HepG2 (cell line): ENCODE results near the gene CYP4F8. TPM values are rescaled to one million over a fixed set of nuclear protein-coding genes. Genes with fewer than 3 reads are reported as not detected.

Experiments used
- ATAC-seq: fragments of 200-7000 bp; cut with Tn5 transposase; 3 replicates; pipeline ENCODE4 v1.9.1; 2020; ENCODE audit warnings: mild to moderate bottlenecking, moderate library complexity
- BruUV-seq: library from RNA; stranded (reverse); fragments of 400-500 nt; replicated peaks from 2 replicates; lab custom pipeline; 2021; lab: Mats Ljungman, UMichigan
- CTCF ChIA-PET: fragments of 300-600 bp; formaldehyde crosslinking; extraction: SDS; loops from one replicate; lab custom pipeline; 2021; ENCODE audit warnings: low total read pairs, inconsistent platforms, low intra/inter-chr PET ratio; lab: Yijun Ruan, JAX
- POLR2A ChIA-PET: fragments of 350-600 bp; sonication (Branson Sonifier 250); formaldehyde crosslinking; loops from one replicate; lab custom pipeline; 2020; ENCODE audit warnings: antibody characterized with exemption, inconsistent platforms; lab: Yijun Ruan, JAX
- DNase-seq: peaks from one replicate; pipeline ENCODE4 v3.0.0-alpha.2; 2015; ENCODE audit warnings: low spot score
- FAIRE-seq: peaks from 3 replicates; lab custom pipeline; 2011; peaks lifted over from hg19 to GRCh38; lab: Jason Lieb, UNC
- H2AFZ ChIP-seq: one replicate; pipeline ENCODE4 v1.6.1; 2011; ENCODE audit warnings: low read length, inconsistent platforms
- H3K27ac ChIP-seq: fragments of 300-600 bp; 3 replicates; pipeline ENCODE4 v1.8.0; 2011; ENCODE audit warnings: mixed run types, mild to moderate bottlenecking, mixed read lengths, low read length, inconsistent platforms; ENCODE audit not compliant: insufficient read depth; ENCODE audit errors: extremely low read length
- H3K27me3 ChIP-seq, 2 experiments: fragments of 200-600 bp in 1 of 2; 2 replicates in 1 of 2; 3 replicates in 1 of 2; pipeline versions ENCODE4 v1.6.0 to v1.8.0; 2011; ENCODE audit warnings: low read length in 2 of 2, mild to moderate bottlenecking in 2 of 2, moderate library complexity in 2 of 2, inconsistent platforms in 1 of 2; ENCODE audit not compliant: insufficient read depth in 2 of 2, control insufficient read depth in 1 of 2
- H3K36me3 ChIP-seq, 2 experiments: fragments of 200-600 bp in 1 of 2; replicated peaks in 1 of 2; 2 replicates in 1 of 2; 3 replicates in 1 of 2; pipeline versions ENCODE4 v1.5.1 to v1.8.0; 2011; ENCODE audit warnings: low read length in 2 of 2, inconsistent platforms in 1 of 2; ENCODE audit not compliant: insufficient read depth in 2 of 2, control insufficient read depth in 1 of 2
- H3K4me1 ChIP-seq: 2 replicates; pipeline ENCODE4 v1.5.1; 2012; ENCODE audit warnings: low read length, inconsistent platforms; ENCODE audit not compliant: insufficient read depth
- H3K4me2 ChIP-seq: 2 replicates; pipeline ENCODE4 v1.6.0; 2011; ENCODE audit warnings: low read depth, low read length, inconsistent platforms
- H3K4me3 ChIP-seq, 3 experiments: fragments of 200-600 bp in 1 of 3; sonication (generic), shearing (Covaris generic) in 1 of 3; replicated peaks in 1 of 3; 2 replicates each; pipeline ENCODE4 v1.5.1; 2011 to 2016; ENCODE audit warnings: low read length in 3 of 3, inconsistent platforms in 2 of 3, low read depth in 2 of 3, mild to moderate bottlenecking in 2 of 3, control low read depth in 1 of 3, mixed read lengths in 1 of 3; ENCODE audit not compliant: insufficient read depth in 1 of 3
- H3K79me2 ChIP-seq: one replicate; pipeline ENCODE4 v1.6.1; 2011; ENCODE audit warnings: low read length, inconsistent platforms; ENCODE audit not compliant: insufficient read depth
- H3K9ac ChIP-seq: 2 replicates; pipeline ENCODE4 v1.6.0; 2011; ENCODE audit warnings: mild to moderate bottlenecking, low read depth, low read length, inconsistent platforms; ENCODE audit not compliant: insufficient read depth
- H3K9me3 ChIP-seq: 2 replicates; pipeline ENCODE4 v1.5.1; 2012; ENCODE audit warnings: mild to moderate bottlenecking, low read length
- H4K20me1 ChIP-seq: 2 replicates; pipeline ENCODE4 v1.6.0; 2011; ENCODE audit warnings: inconsistent platforms, mild to moderate bottlenecking, low read length, moderate library complexity; ENCODE audit not compliant: insufficient read depth
- ATRX ChIP-seq: sonication (generic); formaldehyde crosslinking; IDR thresholded peaks from 2 replicates; pipeline ENCODE4 v1.4.0; 2020; ENCODE audit warnings: missing genetic modification reagents, borderline replicate concordance
- EP300 ChIP-seq, 3 experiments: sonication (generic) in 1 of 3; formaldehyde crosslinking in 1 of 3; IDR thresholded peaks; 2 replicates each; pipeline versions ENCODE4 v1.5.1 to v1.6.1; 2011 to 2020; ENCODE audit warnings: low read depth in 2 of 3, low read length in 2 of 3, borderline replicate concordance in 1 of 3, improper control_type of control experiment in 1 of 3, mild to moderate bottlenecking in 1 of 3, missing genetic modification reagents in 1 of 3, moderate library complexity in 1 of 3
- FOSL1 ChIP-seq: sonication (generic); formaldehyde crosslinking; IDR thresholded peaks from 2 replicates; pipeline ENCODE4 v1.9.0; 2021; ENCODE audit warnings: missing genetic modification reagents, borderline replicate concordance
- FOXK2 ChIP-seq: fragments of 450-650 bp; IDR thresholded peaks from 2 replicates; pipeline ENCODE4 v1.6.1; 2016
- GATA4 ChIP-seq: sonication (generic); IDR thresholded peaks from 2 replicates; pipeline ENCODE4 v1.6.1; 2016; ENCODE audit warnings: antibody characterized with exemption, low read depth, borderline replicate concordance
- GLI4 ChIP-seq: sonication (generic); formaldehyde crosslinking; IDR thresholded peaks from 2 replicates; pipeline ENCODE4 v1.5.1; 2020; ENCODE audit warnings: missing genetic modification reagents, mild to moderate bottlenecking, moderate library complexity, borderline replicate concordance
- PHB2 ChIP-seq: fragments of 450-650 bp; IDR thresholded peaks from 2 replicates; pipeline ENCODE4 v1.6.1; 2018; ENCODE audit not compliant: partially characterized antibody
- TAF1 ChIP-seq: sonication (generic); formaldehyde crosslinking; IDR thresholded peaks from 2 replicates; pipeline ENCODE4 v1.4.0; 2020; ENCODE audit warnings: missing genetic modification reagents
- ZNF12 ChIP-seq: sonication (generic); formaldehyde crosslinking; IDR thresholded peaks from 2 replicates; pipeline ENCODE4 v1.5.0; 2020; ENCODE audit warnings: missing genetic modification reagents
- ZNF468 ChIP-seq: sonication (generic); formaldehyde crosslinking; IDR thresholded peaks from 2 replicates; pipeline ENCODE4 v1.8.0; 2022; ENCODE audit warnings: mild to moderate bottlenecking, moderate library complexity, missing genetic modification reagents
- ZNF790 ChIP-seq: sonication (generic); formaldehyde crosslinking; IDR thresholded peaks from 2 replicates; pipeline ENCODE4 v1.8.0; 2022; ENCODE audit warnings: missing genetic modification reagents, mild to moderate bottlenecking, borderline replicate concordance
- ZSCAN29 ChIP-seq: sonication (generic); formaldehyde crosslinking; conservative IDR thresholded peaks from 2 replicates; pipeline ENCODE4 v1.4.0; 2020; ENCODE audit warnings: mild to moderate bottlenecking, missing genetic modification reagents
- WGBS: methylation state at CpG from one replicate; pipeline ENCODE4 v1.1.6; 2017; ENCODE audit warnings: low lambda C conversion rate; 5-methylcytosine and 5-hydroxymethylcytosine counted together
- in situ Hi-C: cut with HindIII; loops from 2 replicates; pipeline ENCODE4 v1.10.0; 2017; ENCODE audit warnings: low pct_unique_long_range_greater_than_20kb; ENCODE audit not compliant: extremely low pct_ligation_motif_present
- intact Hi-C: fragments of 100-400 bp; cut with micrococcal nuclease; formaldehyde crosslinking; loops from one replicate; pipeline ENCODE4 v1.10.0; 2022; ENCODE audit not compliant: unreplicated experiment
- polyA plus RNA-seq, 8 experiments: library from polyadenylated mRNA; depleted of rRNA in 3 of 8; stranded (reverse) in 7 of 8; unstranded in 1 of 8; fragments of >200 nt; fragmentation: Illumina TruSeq in 4 of 8; extraction: Trizol in 4 of 8; gene quantifications; 2 replicates each; pipeline versions ENCODE4 v1.2.1 to v1.2.3, GENCODE V29; 2011 to 2016; ENCODE audit warnings: low read depth in 4 of 8, missing spikeins in 1 of 8, mixed read lengths in 1 of 8; ENCODE audit not compliant: insufficient read depth in 1 of 8
- total RNA-seq, 5 experiments: library from RNA; depleted of rRNA; stranded (reverse); fragments of >200 nt; fragmentation: Illumina TruSeq; extraction: Trizol; gene quantifications; 2 replicates each; pipeline ENCODE4 v1.2.3, GENCODE V29; 2016; ENCODE audit warnings: low read depth in 1 of 5
- TF ChIP-seq, protein P1 (sequence below): sonication (generic); formaldehyde crosslinking; IDR thresholded peaks from 2 replicates; pipeline ENCODE4 v1.8.1; 2022; ENCODE audit warnings: mild to moderate bottlenecking, missing genetic modification reagents
- TF ChIP-seq, protein P2 (sequence below): sonication (generic); formaldehyde crosslinking; IDR thresholded peaks from 2 replicates; pipeline ENCODE4 v1.5.0; 2020; ENCODE audit warnings: mild to moderate bottlenecking, missing genetic modification reagents, borderline replicate concordance

Gene CYP4F8
- total and polyA plus RNA-seq, 2 of the 13 experiments (the other 11 are each of a cell fraction or from before 2014, with no cell fraction given), result not detected

DNA sequence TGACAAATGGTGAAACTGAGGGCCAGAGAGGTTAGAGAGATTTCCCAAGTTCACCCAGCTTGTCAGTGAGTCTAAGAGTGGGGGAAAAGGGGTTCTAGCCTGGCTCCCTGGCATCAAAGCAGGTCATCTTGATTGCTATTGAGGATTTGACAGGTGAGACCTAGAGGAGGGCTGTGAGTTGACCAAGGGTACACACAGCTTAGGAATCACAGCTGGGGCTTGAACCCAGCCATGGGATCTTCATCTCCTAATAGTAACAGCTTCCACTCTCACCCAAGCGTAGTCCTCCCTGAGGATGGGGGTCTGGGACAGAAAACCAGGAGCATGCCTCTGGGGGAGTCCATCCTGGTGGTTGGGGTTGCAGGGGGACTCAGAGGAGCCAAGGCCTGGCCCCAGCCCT, 6.8 kb downstream of the CYP4F8 start:
- Histone ChIP-seq H3K9me3 (no peaks in the 10 kb centered on the region), H3K79me2 (no peaks in the 10 kb centered on the region), H3K27ac (no peak overlapping the region), H3K4me2 (no peak overlapping the region), H3K27me3 (no peaks in the 10 kb centered on the region), H3K9ac (no peak overlapping the region), H4K20me1 (no peaks in the 10 kb centered on the region), H3K4me1 (no peaks in the 10 kb centered on the region), H3K36me3 (no peaks in the 10 kb centered on the region), H2AFZ (no peak overlapping the region), H3K4me3 (no peak overlapping the region)
- ChIA-PET POLR2A (no interaction called here), CTCF (no interaction called here)
- TF ChIP-seq GLI4 (CRISPR knock-in tag), result no peak
- TF ChIP-seq FOSL1 (CRISPR knock-in tag), result no peak
- no peak for TF ChIP-seq ZNF468 (CRISPR knock-in tag)
- intact Hi-C loops, result no loop called here
- no peak for DNase-seq
- FAIRE-seq, result no peak
- 0% methylated on average over 1 of the region's 1 CpG for WGBS
- in situ Hi-C loops, result no loop called here
- no TSS peak for BruUV-seq
- no peak for ATAC-seq

DNA sequence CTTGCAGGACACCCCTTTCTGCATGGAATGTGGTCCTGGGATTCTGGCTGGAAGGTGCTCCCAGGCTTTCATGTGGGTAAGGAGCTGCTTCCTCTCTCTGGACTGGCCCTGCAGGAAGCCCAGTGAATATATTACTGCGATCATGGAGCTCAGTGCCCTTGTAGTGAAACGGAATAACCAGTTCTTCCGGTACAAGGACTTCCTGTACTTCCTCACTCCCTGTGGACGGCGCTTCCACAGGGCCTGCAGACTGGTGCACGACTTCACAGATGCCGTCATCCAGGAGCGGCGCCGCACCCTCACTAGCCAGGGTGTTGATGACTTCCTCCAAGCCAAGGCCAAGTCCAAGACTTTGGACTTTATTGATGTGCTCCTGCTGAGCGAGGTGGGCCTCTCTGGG, 8.0 kb downstream of the CYP4F8 start:
- Histone ChIP-seq H3K27ac (no peak overlapping the region), H3K4me1 (no peaks in the 10 kb centered on the region), H3K36me3 (no peaks in the 10 kb centered on the region), H2AFZ (no peak overlapping the region), H3K79me2 (no peaks in the 10 kb centered on the region), H3K4me3 (no peak overlapping the region), H3K9ac (no peak overlapping the region), H3K9me3 (no peaks in the 10 kb centered on the region), H4K20me1 (no peaks in the 10 kb centered on the region), H3K27me3 (no peaks in the 10 kb centered on the region), H3K4me2 (no peak overlapping the region)
- no peak for FAIRE-seq
- in situ Hi-C loops, result no loop called here
- DNase-seq, result no peak
- POLR2A ChIA-PET, result no interaction called here
- CTCF ChIA-PET, result no interaction called here
- 50% methylated on average over 4 of the region's 11 CpGs for WGBS
- no peak for ATAC-seq
- no TSS peak for BruUV-seq
- intact Hi-C loops, result no loop called here
- no peak for TF ChIP-seq GATA4
- no peak for TF ChIP-seq ATRX (CRISPR knock-in tag)
- TF ChIP-seq ZNF790 (CRISPR knock-in tag), result no peak
- TF ChIP-seq EP300 (IDR thresholded peaks at IDR 0.05; ENCODE audit: low read depth in 2 of 2, low read length in 2 of 2), result no peak
- TF ChIP-seq EP300 (CRISPR knock-in tag; IDR thresholded peaks at IDR 0.05; ENCODE audit: borderline replicate concordance), result no peak
- TF ChIP-seq FOXK2, result no peak
- TF ChIP-seq PHB2, result no peak
- no peak for TF ChIP-seq TAF1
- TF ChIP-seq, protein P1, sequence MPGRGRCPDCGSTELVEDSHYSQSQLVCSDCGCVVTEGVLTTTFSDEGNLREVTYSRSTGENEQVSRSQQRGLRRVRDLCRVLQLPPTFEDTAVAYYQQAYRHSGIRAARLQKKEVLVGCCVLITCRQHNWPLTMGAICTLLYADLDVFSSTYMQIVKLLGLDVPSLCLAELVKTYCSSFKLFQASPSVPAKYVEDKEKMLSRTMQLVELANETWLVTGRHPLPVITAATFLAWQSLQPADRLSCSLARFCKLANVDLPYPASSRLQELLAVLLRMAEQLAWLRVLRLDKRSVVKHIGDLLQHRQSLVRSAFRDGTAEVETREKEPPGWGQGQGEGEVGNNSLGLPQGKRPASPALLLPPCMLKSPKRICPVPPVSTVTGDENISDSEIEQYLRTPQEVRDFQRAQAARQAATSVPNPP (CRISPR knock-in tag), result no peak
- no peak for TF ChIP-seq ZSCAN29
- TF ChIP-seq, protein P2, sequence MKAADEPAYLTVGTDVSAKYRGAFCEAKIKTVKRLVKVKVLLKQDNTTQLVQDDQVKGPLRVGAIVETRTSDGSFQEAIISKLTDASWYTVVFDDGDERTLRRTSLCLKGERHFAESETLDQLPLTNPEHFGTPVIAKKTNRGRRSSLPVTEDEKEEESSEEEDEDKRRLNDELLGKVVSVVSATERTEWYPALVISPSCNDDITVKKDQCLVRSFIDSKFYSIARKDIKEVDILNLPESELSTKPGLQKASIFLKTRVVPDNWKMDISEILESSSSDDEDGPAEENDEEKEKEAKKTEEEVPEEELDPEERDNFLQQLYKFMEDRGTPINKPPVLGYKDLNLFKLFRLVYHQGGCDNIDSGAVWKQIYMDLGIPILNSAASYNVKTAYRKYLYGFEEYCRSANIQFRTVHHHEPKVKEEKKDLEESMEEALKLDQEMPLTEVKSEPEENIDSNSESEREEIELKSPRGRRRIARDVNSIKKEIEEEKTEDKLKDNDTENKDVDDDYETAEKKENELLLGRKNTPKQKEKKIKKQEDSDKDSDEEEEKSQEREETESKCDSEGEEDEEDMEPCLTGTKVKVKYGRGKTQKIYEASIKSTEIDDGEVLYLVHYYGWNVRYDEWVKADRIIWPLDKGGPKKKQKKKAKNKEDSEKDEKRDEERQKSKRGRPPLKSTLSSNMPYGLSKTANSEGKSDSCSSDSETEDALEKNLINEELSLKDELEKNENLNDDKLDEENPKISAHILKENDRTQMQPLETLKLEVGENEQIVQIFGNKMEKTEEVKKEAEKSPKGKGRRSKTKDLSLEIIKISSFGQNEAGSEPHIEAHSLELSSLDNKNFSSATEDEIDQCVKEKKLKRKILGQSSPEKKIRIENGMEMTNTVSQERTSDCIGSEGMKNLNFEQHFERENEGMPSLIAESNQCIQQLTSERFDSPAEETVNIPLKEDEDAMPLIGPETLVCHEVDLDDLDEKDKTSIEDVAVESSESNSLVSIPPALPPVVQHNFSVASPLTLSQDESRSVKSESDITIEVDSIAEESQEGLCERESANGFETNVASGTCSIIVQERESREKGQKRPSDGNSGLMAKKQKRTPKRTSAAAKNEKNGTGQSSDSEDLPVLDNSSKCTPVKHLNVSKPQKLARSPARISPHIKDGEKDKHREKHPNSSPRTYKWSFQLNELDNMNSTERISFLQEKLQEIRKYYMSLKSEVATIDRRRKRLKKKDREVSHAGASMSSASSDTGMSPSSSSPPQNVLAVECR, result no peak
- TF ChIP-seq ZNF12, result no peak
